ENCODE data around the gene HSPB3. TPM values are rescaled to one million over a fixed set of nuclear protein-coding genes. Genes with fewer than 3 reads are reported as not detected.

Gene HSPB3
- total RNA-seq, 2 donors from 2014 or later = not detected

DNA sequence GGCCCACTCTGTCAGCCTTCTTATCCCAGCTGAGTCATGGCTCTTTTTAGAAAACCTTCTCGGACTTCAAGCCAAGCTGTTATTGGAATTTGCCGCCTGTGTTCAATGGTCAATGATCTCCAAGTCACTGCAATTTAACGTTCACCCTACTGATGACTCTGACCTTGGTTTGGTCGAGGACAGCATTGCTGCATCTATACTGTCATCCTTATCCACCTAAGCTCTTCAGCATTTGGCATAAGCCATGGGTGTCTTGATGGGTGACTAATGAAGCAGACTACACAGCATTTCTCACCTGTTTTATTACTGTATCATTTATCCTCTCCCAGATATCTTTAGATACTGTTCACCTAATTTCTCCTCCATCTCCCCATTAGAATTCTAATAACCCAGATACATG, 5.6 kb upstream of the HSPB3 start:
- TF ChIP-seq, protein P1, sequence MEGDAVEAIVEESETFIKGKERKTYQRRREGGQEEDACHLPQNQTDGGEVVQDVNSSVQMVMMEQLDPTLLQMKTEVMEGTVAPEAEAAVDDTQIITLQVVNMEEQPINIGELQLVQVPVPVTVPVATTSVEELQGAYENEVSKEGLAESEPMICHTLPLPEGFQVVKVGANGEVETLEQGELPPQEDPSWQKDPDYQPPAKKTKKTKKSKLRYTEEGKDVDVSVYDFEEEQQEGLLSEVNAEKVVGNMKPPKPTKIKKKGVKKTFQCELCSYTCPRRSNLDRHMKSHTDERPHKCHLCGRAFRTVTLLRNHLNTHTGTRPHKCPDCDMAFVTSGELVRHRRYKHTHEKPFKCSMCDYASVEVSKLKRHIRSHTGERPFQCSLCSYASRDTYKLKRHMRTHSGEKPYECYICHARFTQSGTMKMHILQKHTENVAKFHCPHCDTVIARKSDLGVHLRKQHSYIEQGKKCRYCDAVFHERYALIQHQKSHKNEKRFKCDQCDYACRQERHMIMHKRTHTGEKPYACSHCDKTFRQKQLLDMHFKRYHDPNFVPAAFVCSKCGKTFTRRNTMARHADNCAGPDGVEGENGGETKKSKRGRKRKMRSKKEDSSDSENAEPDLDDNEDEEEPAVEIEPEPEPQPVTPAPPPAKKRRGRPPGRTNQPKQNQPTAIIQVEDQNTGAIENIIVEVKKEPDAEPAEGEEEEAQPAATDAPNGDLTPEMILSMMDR (conservative IDR thresholded peaks at IDR 0.05) = no peak
- Mint-ChIP-seq H3K4me3 (no peak overlapping the region), H3K9me3 (peaks cover 6% of the 10 kb centered on the region), H3K27me3 (ENCODE audit: insufficient read depth) (peaks cover 2% of the 10 kb centered on the region), H3K27ac (no peak overlapping the region), H3K4me1 (no peaks in the 10 kb centered on the region), H3K36me3 (ENCODE audit: low read depth) (no peaks in the 10 kb centered on the region)
- Histone ChIP-seq H3K9ac (ENCODE audit: extremely low read depth, low read length, poor library complexity, severe bottlenecking) (no peak overlapping the region), H3K9me3 (ENCODE audit: control insufficient read depth, low read length) (peaks cover 7% of the 10 kb centered on the region), H3K4me1 (ENCODE audit: control insufficient read depth, insufficient read depth, low read length) (no peaks in the 10 kb centered on the region), H3K27me3 (ENCODE audit: control insufficient read depth, insufficient read depth, low read length, poor library complexity, severe bottlenecking) (no peaks in the 10 kb centered on the region), H3K36me3 (ENCODE audit: control insufficient read depth, insufficient read depth, low read length) (no peaks in the 10 kb centered on the region), H3K27ac (ENCODE audit: low read depth, low read length) (no peak overlapping the region), H3K4me3 (ENCODE audit: low read length) (no peak overlapping the region)
- 87 to 93% methylated on average over 3 to 4 of the region's 4 CpGs for WGBS, 2 experiments (ENCODE audit: insufficient coverage in 1 of 2, insufficient read length in 1 of 2)
- no peak for DNase-seq

DNA sequence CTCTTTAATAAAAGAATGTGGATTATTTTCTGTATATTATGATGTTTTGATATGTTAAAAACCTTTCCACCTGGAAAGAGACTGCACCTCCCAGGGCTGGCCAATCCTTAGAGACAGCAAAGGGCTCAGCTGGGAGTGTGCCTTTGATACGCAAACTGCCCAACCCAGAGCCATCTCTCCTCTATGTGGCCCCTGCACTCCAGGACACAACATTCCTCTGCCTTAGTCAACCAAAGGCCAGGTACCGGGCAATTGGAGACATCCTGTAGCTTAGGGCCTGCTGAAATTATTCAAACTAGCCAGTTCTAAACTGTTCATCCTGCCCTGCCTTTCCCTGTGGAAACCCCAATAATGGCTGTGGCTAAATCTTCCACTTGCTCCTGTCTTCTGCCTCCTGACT, 5.0 kb upstream of the HSPB3 start:
- no peak overlapping the region for H3K4me3 ChIP-seq (ENCODE audit: low read length)
- Mint-ChIP-seq H3K27me3 (ENCODE audit: insufficient read depth) (peaks cover 2% of the 10 kb centered on the region), H3K4me1 (no peaks in the 10 kb centered on the region), H3K9me3 (no peaks in the 10 kb centered on the region), H3K36me3 (ENCODE audit: low read depth) (no peaks in the 10 kb centered on the region), H3K27ac (no peak overlapping the region), H3K4me3 (no peak overlapping the region)
- H3K27ac ChIP-seq (ENCODE audit: low read depth, low read length) = no peak overlapping the region
- peaks cover 2% of the 10 kb centered on the region for H3K9me3 ChIP-seq (ENCODE audit: control insufficient read depth, low read length)
- H3K4me1 ChIP-seq (ENCODE audit: control insufficient read depth, insufficient read depth, low read length) = no peaks in the 10 kb centered on the region
- H3K36me3 ChIP-seq (ENCODE audit: control insufficient read depth, insufficient read depth, low read length) = no peaks in the 10 kb centered on the region
- TF ChIP-seq, protein P1 (conservative IDR thresholded peaks at IDR 0.05) = no peak
- H3K9ac ChIP-seq (ENCODE audit: extremely low read depth, low read length, poor library complexity, severe bottlenecking) = no peak overlapping the region
- 85 to 100% methylated on average over 1 to 2 of the region's 2 CpGs for WGBS, 2 experiments (ENCODE audit: insufficient coverage in 1 of 2, insufficient read length in 1 of 2)
- peak; percentile 59 for DNase-seq
- H3K27me3 ChIP-seq (ENCODE audit: control insufficient read depth, insufficient read depth, low read length, poor library complexity, severe bottlenecking) = no peaks in the 10 kb centered on the region

- Histone ChIP-seq H3K27me3 (ENCODE audit: control insufficient read depth, insufficient read depth, low read length, poor library complexity, severe bottlenecking) (no peaks in the 10 kb centered on the region), H3K4me3 (ENCODE audit: low read length) (no peak overlapping the region), H3K9me3 (ENCODE audit: control insufficient read depth, low read length) (no peaks in the 10 kb centered on the region), H3K36me3 (ENCODE audit: control insufficient read depth, insufficient read depth, low read length) (no peaks in the 10 kb centered on the region), H3K4me1 (ENCODE audit: control insufficient read depth, insufficient read depth, low read length) (peaks cover 7% of the 10 kb centered on the region), H3K27ac (ENCODE audit: low read depth, low read length) (no peak overlapping the region), H3K9ac (ENCODE audit: extremely low read depth, low read length, poor library complexity, severe bottlenecking) (no peak overlapping the region)
- peaks cover 11% of the 10 kb centered on the region for H3K4me1 Mint-ChIP-seq
- H3K4me3 Mint-ChIP-seq = no peak overlapping the region
- 93 to 100% methylated on average over 2 of the region's 3 CpGs for WGBS, 2 experiments (ENCODE audit: insufficient coverage in 1 of 2, insufficient read length in 1 of 2)
- H3K9me3 Mint-ChIP-seq = no peaks in the 10 kb centered on the region
- no peak for DNase-seq
- H3K36me3 Mint-ChIP-seq (ENCODE audit: low read depth) = no peaks in the 10 kb centered on the region
- H3K27ac Mint-ChIP-seq = no peak overlapping the region
- H3K27me3 Mint-ChIP-seq (ENCODE audit: insufficient read depth) = peaks cover 2% of the 10 kb centered on the region
- TF ChIP-seq, protein P1 (conservative IDR thresholded peaks at IDR 0.05) = no peak
Measured at GRCh38 chr5:54453046-54453445, 2.5 kb upstream of the HSPB3 start.
